GM12892 (cell line): ENCODE results near the gene RPL22.

Experiments used
- POLR2A ChIP-seq: IDR thresholded peaks from 2 replicates; pipeline ENCODE4 v1.6.1; 2011; ENCODE audit warnings: low read depth, low read length, control low read depth
- POLR2AphosphoS5 ChIP-seq: IDR thresholded peaks from 2 replicates; pipeline ENCODE4 v1.6.1; 2011; ENCODE audit warnings: low read depth, low read length, control low read depth
- TAF1 ChIP-seq: IDR thresholded peaks from 2 replicates; pipeline ENCODE4 v1.6.1; 2011; ENCODE audit warnings: low read depth, mild to moderate bottlenecking, control low read depth, low read length, borderline replicate concordance

DNA sequence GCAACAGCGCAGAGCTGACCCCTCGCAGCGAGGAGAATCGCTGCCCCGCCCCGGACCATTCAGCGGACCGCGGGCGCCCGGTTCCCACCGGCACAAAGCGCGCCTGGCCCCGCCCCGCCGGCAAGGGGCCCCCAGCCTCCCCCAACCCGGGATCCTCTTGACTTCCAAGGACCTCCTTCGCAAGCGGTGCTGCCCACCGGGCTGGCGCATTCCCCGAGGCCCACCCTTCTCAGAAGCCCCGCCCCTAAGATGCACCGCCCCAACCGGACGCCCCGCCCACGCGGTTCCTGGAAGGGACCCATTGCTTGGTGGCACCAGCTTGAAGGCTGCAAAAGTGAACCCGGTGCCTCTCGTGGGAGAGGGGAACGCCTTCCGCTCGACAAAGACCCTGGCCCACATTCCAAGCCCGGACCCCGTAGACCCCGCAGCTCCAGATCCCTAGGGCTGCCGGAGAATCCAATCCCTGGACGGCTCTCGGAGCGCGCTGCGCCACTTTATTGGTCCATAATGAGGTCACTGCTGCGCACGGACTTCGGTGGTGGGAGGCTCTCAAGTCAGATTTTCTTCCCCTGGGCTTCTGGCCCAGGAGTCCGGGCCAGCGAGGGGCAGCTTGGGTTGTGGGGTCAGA lies 46.6 kb upstream of the RPL22 start:
- TF ChIP-seq POLR2A (no peak), TAF1 (no peak), POLR2AphosphoS5 (no peak)
